Fibroblast of villous mesenchyme (primary cell): ENCODE measurements around the gene GOLGA6L1. TPM values are rescaled to one million over a fixed set of nuclear protein-coding genes. Genes with fewer than 3 reads are reported as not detected.
"Not testable (repeated sequence)": the region's sequence is repeated elsewhere in the genome, so short reads cannot be mapped to it uniquely, and the experiment has no call there.

Experiments used
- DNase-seq: peaks from one replicate; pipeline ENCODE4 v3.0.0-alpha.2; 2010; ENCODE audit warnings: low read depth
- H3K4me3 ChIP-seq: 2 replicates; pipeline ENCODE4 v1.5.1; 2011; ENCODE audit warnings: low read depth, mild to moderate bottlenecking, low read length
- total RNA-seq: library from RNA; depleted of rRNA; stranded (reverse); fragments of >200 nt; gene quantifications from 2 replicates; pipeline ENCODE4 v1.2.3, GENCODE V29; 2012
- TF ChIP-seq, protein P1 (sequence below): IDR thresholded peaks from 2 replicates; pipeline ENCODE4 v1.5.1; 2012; ENCODE audit warnings: low read depth, mild to moderate bottlenecking, low read length; ENCODE audit not compliant: insufficient read depth

GOLGA6L1 gene
- not detected in 2 replicates for total RNA-seq

DNA sequence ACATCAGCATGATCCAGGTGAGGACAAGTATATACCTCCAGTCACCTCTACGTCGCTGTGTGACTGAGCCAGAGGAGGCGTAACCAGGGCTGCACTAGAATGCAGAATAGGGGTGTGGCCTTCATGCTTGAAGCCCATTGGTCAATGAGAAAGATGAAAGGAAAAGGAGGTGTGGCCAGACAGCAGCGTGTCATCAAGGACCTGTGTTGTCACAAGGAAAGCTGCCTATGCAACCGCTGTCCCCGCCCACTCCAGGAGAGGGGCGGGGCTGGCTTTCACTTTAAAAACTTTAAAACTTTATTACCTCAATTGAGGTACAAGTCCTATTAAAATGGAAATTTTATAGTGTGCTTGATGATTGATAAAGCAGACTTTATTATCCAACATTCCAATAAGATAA lies at the start of gene GOLGA6L1:
Gene GOLGA6L1, minus strand, starts transcription at position 101 of the 400 bp plus-strand sequence. Its CDS starts 91 bp downstream, at position 10.
- H3K4me3 ChIP-seq, DNase-seq: not testable (repeated sequence)

DNA sequence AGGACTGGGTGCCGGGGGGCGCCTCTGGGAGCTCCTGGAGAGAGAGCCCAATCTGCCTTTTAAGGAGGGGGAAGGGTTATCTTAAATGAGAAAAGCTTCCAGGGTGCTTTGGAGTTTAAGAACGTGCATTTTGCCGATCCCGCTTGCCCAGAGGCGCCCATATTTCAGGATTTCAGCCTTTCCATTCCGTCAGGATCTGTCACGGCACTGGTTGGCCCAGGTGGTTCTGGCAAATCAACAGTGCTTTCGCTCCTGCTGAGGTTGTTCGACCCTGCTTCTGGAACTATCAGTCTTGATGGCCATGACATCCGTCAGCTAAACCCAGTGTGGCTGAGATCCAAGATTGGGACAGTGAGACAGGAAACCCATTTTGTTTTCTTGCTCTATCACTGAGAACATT lies 44.6 kb upstream of the GOLGA6L1 start:
- not testable (repeated sequence) for H3K4me3 ChIP-seq, DNase-seq

- not testable (repeated sequence) for DNase-seq
Measured at GRCh38 chr15:23180547-23180927, 43.9 kb upstream of the GOLGA6L1 start.

GRCh38 chr15:23179768-23180546 lies 43.3 kb upstream of the GOLGA6L1 start:
- DNase-seq, H3K4me3 ChIP-seq: not testable (repeated sequence)

More at GRCh38 chr15:23180547-23180927, 43.9 kb upstream of the GOLGA6L1 start:
- H3K4me3 ChIP-seq: not testable (repeated sequence)

GRCh38 chr15:23176683-23177082 lies 40.1 kb upstream of the GOLGA6L1 start:
- H3K4me3 ChIP-seq, DNase-seq: not testable (repeated sequence)

GRCh38 chr15:23175606-23176005 lies 39.0 kb upstream of the GOLGA6L1 start:
- not testable (repeated sequence) for H3K4me3 ChIP-seq, DNase-seq

DNA sequence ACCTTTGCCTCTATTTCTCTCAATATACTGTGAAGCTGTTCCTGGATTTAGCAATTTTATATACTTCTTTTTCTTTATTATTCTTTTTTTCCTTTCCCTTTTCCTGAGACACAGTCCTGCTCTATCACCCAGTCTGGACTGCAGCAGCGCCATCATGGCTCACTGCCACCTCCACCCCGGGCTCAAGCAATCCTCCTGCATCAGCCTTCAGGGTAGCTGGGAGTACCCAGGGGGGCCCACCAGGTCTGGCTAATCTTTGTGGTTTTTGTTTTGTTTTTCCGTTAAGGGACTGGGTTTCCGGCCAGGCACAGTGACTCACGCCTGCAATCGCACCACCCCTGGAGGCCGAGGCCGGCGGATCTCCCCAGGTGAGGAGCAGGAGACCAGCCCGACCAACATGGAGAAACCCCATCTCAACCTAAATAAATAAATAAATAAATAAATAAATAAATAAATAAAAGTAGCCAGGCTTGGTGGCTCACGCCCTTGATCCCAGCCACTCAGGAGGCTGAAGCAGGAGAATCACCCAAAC lies 38.1 kb upstream of the GOLGA6L1 start:
- not testable (repeated sequence) for H3K4me3 ChIP-seq, DNase-seq

DNA sequence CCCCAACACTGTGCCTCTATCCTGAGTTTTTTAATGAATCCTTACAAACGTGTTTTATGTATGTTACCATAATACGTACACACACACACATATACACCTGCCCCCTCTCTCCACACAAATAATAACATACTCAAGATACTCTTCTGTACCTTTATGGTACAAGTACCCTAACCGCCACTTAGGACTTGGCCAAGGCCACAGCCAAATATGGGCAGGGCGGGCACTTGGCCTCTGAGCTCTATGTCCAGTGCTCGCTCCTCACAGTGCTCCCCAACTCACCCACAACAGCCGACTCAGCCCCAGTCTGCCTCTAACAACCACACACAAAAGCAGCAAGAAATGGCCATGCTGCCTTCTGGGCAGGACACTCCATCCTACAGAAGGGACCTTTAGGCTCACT lies 3.8 kb downstream of the GOLGA6L1 start:
- not testable (repeated sequence) for H3K4me3 ChIP-seq, DNase-seq

DNA sequence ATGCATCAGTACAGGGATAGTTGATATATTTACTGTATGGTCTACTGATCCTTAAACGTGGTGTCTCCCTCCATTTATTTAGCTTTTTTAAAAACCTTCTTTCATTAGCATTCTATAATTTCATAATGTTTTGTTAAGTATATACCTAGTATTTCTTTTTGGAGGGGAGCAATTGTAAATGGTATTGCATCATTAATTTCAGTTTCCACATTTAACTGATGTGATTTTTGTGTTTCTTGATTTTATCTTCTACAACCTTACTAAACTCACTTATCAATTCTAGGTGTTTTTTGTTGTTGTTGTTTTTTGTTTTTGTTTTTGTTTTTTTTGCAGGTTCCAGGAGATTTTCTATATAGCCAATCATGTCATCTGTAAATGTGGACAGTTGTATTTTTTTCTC lies 18.4 kb downstream of the GOLGA6L1 start:
- no peak overlapping the region for H3K4me3 ChIP-seq
- no peak for DNase-seq
- TF ChIP-seq, protein P1, sequence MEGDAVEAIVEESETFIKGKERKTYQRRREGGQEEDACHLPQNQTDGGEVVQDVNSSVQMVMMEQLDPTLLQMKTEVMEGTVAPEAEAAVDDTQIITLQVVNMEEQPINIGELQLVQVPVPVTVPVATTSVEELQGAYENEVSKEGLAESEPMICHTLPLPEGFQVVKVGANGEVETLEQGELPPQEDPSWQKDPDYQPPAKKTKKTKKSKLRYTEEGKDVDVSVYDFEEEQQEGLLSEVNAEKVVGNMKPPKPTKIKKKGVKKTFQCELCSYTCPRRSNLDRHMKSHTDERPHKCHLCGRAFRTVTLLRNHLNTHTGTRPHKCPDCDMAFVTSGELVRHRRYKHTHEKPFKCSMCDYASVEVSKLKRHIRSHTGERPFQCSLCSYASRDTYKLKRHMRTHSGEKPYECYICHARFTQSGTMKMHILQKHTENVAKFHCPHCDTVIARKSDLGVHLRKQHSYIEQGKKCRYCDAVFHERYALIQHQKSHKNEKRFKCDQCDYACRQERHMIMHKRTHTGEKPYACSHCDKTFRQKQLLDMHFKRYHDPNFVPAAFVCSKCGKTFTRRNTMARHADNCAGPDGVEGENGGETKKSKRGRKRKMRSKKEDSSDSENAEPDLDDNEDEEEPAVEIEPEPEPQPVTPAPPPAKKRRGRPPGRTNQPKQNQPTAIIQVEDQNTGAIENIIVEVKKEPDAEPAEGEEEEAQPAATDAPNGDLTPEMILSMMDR: no peak

GRCh38 chr15:23095796-23096195 lies 40.8 kb downstream of the GOLGA6L1 start:
- no peak for DNase-seq
- TF ChIP-seq, protein P1: no peak
- H3K4me3 ChIP-seq: no peak overlapping the region

DNA sequence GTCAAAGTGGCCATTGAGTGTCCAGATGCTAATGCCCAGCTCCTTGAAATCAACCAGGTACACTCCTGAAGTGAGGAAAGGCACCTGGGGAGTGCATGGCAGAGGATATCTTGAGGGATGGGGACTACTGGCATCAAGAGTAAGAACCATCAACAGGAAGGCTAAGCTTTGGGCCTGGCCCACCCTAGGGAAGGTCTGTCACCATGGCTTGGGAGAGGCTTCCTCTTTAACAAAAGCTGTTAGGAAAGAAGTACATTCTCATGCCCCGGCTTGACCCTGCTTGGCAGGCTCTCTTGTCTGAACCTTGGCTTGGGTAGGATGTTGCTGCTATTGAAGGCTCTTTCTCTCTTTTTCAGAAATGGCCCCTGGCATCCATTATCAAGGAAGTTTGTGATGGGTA lies 53.5 kb downstream of the GOLGA6L1 start:
- DNase-seq: no peak
- TF ChIP-seq, protein P1: no peak

GRCh38 chr15:23081996-23082737 lies 54.5 kb downstream of the GOLGA6L1 start:
- DNase-seq, H3K4me3 ChIP-seq: not testable (repeated sequence)

More for the DNA sequence above, 53.5 kb downstream of the GOLGA6L1 start:
- no peak overlapping the region for H3K4me3 ChIP-seq
